PC-9 (cell line): ENCODE data around the gene LAMA3. TPM values are rescaled to one million over a fixed set of nuclear protein-coding genes. Genes with fewer than 3 reads are reported as not detected.

Experiments
- BruUV-seq: library from RNA; stranded (reverse); fragments of 400-500 nt; replicated peaks from 2 replicates; lab custom pipeline; 2021; lab: Mats Ljungman, UMichigan
- CTCF ChIA-PET: fragments of 300-600 bp; sonication (Branson Sonifier 250); formaldehyde crosslinking; loops from one replicate; lab custom pipeline; 2022; ENCODE audit warnings: antibody characterized with exemption; lab: Charles Lee
- POLR2A ChIA-PET: fragments of 300-600 bp; sonication (Branson Sonifier 250); formaldehyde crosslinking; loops from one replicate; lab custom pipeline; 2022; ENCODE audit warnings: antibody characterized with exemption; ENCODE audit not compliant: unreplicated experiment; lab: Charles Lee
- DNase-seq, 2 experiments: peaks; one replicate each; pipeline versions ENCODE4 v3.0.0 to v3.0.0-alpha.2; 2015 to 2022; ENCODE audit warnings: mixed read lengths in 1 of 2
- H2AFZ ChIP-seq: fragments of 200-600 bp; sonication (generic); 2 replicates; pipeline ENCODE4 v1.8.1; 2017; ENCODE audit warnings: antibody characterized with exemption
- H3F3A ChIP-seq: fragments of 200-600 bp; sonication (generic); 2 replicates; pipeline ENCODE4 v1.8.1; 2017; ENCODE audit warnings: antibody characterized with exemption, mild to moderate bottlenecking, low read depth; ENCODE audit not compliant: insufficient read depth
- H3K27ac ChIP-seq: fragments of 200-600 bp; sonication (generic); 2 replicates; pipeline ENCODE4 v1.6.1; 2016; ENCODE audit warnings: mixed run types
- H3K27me3 ChIP-seq: fragments of 200-600 bp; sonication (generic); 2 replicates; pipeline ENCODE4 v1.6.1; 2016; ENCODE audit warnings: low read depth, mixed run types; ENCODE audit not compliant: insufficient read depth
- H3K36me3 ChIP-seq: fragments of 200-600 bp; sonication (generic); 2 replicates; pipeline ENCODE4 v1.6.1; 2016; ENCODE audit warnings: low read depth, mixed run types
- H3K4me1 ChIP-seq: fragments of 200-600 bp; sonication (generic); replicated peaks from 2 replicates; pipeline ENCODE4 v1.6.1; 2016; ENCODE audit warnings: mixed run types; ENCODE audit not compliant: insufficient read depth
- H3K4me2 ChIP-seq: fragments of 200-600 bp; sonication (generic); 2 replicates; pipeline ENCODE4 v1.6.1; 2017; ENCODE audit warnings: mixed run types
- H3K4me3 ChIP-seq: fragments of 200-600 bp; sonication (generic); 2 replicates; pipeline ENCODE4 v1.6.1; 2016; ENCODE audit warnings: mixed run types
- H3K79me2 ChIP-seq: fragments of 200-600 bp; sonication (generic); 2 replicates; pipeline ENCODE4 v1.6.1; 2017; ENCODE audit warnings: low read depth, mixed run types
- H3K9me2 ChIP-seq: fragments of 200-600 bp; sonication (generic); 2 replicates; pipeline ENCODE4 v1.8.1; 2017; ENCODE audit warnings: mild to moderate bottlenecking; ENCODE audit not compliant: insufficient read depth
- H3K9me3 ChIP-seq: fragments of 200-600 bp; sonication (generic); 2 replicates; pipeline ENCODE4 v1.8.1; 2016; ENCODE audit warnings: low read depth; ENCODE audit not compliant: insufficient read depth
- H4K20me1 ChIP-seq: fragments of 200-600 bp; sonication (generic); 2 replicates; pipeline ENCODE4 v1.8.1; 2017; ENCODE audit not compliant: insufficient read depth
- EZH2 ChIP-seq: fragments of 200-600 bp; sonication (generic); IDR thresholded peaks from 2 replicates; pipeline ENCODE4 v1.8.0; 2017; ENCODE audit warnings: antibody characterized with exemption, low read depth
- intact Hi-C: fragments of 100-400 bp; cut with micrococcal nuclease; formaldehyde crosslinking; loops from one replicate; pipeline ENCODE4 v1.10.0; 2022; ENCODE audit not compliant: unreplicated experiment
- total RNA-seq: library from RNA; stranded (reverse); gene quantifications from 2 replicates; pipeline ENCODE4 v1.2.3, GENCODE V29; 2021
- TF ChIP-seq, protein P1 (sequence below): fragments of 200-600 bp; sonication (generic); conservative IDR thresholded peaks from 2 replicates; pipeline ENCODE4 v1.6.1; 2017; ENCODE audit warnings: mixed run types, antibody characterized with exemption, mild to moderate bottlenecking, moderate library complexity

LAMA3 gene
- total RNA-seq, 1 experiment from 2014 or later = 44.4 TPM

DNA sequence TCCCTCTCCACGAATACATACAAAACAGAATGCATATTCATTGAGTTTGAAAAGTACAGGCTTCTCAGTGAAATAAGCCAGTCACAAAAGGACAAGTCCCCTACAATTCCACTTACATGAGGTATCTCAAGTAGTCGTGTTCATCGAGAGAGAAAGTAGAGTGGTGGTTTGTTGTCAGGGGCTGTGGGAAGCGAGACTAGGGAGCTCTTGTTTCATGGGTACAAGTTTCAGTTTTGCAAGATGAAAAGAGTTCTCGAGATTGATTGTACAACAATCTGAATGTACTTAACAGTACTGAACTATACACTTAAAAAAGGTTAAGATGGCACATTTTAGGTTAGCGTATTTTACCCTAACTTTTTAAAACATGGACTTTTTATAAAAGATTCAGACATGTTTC, 253.9 kb downstream of the LAMA3 start:
- Histone ChIP-seq H4K20me1 (no peaks in the 10 kb centered on the region), H3K36me3 (no peaks in the 10 kb centered on the region), H3K27me3 (no peaks in the 10 kb centered on the region), H3F3A (no peaks in the 10 kb centered on the region), H3K9me3 (no peaks in the 10 kb centered on the region), H3K27ac (no peak overlapping the region), H3K79me2 (no peaks in the 10 kb centered on the region), H3K4me3 (no peak overlapping the region), H3K9me2 (no peaks in the 10 kb centered on the region), H2AFZ (no peak overlapping the region), H3K4me2 (no peak overlapping the region), H3K4me1 (no peaks in the 10 kb centered on the region)
- TF ChIP-seq, protein P1, sequence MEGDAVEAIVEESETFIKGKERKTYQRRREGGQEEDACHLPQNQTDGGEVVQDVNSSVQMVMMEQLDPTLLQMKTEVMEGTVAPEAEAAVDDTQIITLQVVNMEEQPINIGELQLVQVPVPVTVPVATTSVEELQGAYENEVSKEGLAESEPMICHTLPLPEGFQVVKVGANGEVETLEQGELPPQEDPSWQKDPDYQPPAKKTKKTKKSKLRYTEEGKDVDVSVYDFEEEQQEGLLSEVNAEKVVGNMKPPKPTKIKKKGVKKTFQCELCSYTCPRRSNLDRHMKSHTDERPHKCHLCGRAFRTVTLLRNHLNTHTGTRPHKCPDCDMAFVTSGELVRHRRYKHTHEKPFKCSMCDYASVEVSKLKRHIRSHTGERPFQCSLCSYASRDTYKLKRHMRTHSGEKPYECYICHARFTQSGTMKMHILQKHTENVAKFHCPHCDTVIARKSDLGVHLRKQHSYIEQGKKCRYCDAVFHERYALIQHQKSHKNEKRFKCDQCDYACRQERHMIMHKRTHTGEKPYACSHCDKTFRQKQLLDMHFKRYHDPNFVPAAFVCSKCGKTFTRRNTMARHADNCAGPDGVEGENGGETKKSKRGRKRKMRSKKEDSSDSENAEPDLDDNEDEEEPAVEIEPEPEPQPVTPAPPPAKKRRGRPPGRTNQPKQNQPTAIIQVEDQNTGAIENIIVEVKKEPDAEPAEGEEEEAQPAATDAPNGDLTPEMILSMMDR = no peak
- TF ChIP-seq EZH2 = no peak
- CTCF ChIA-PET = no interaction called here
- POLR2A ChIA-PET = no interaction called here
- no peak for DNase-seq
- intact Hi-C loops = no loop called here
- BruUV-seq = no TSS peak

DNA sequence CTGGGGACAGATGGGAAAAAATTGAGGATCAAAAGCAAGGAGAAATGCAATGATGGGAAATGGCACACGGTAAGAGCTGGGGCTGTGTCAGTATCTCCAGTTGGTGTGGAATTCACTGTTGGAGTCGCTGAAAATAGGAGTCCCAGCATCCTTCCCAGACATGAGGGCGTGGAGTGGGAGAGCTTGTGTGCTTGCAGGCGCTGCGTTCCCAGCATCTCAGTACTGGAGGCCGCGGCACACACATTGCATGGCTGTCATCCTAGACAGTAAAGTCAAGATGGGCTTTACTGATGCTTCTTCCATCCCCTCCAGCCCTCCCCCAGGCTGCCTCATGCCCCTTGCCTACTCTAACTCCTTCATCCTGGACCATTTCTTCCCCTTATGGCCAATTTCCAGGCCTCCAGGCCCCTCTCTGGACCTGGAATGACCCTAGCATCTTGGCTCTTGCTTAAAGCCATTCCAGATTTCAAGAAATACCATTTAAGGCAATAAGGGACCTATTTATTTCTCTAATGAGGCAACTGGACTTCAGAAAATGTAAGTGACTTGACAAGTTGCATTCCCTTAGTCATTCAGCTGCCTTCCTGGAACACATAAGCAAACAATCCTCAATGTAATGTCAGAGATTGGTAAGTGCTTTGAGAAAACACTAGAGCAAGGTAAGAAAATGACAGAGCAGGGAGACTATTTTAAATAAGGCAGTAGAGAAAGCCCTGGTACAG, 254.8 kb downstream of the LAMA3 start:
- DNase-seq = peak in 1 of 2 experiments; percentile 76
- no peaks in the 10 kb centered on the region for H3K36me3 ChIP-seq
- no peak for TF ChIP-seq EZH2
- TF ChIP-seq, protein P1 = no peak
- peak overlapping the region; percentile 50 for H3K27ac ChIP-seq
- no peaks in the 10 kb centered on the region for H3K79me2 ChIP-seq
- no peaks in the 10 kb centered on the region for H3K27me3 ChIP-seq
- intact Hi-C loops = no loop called here
- no peak overlapping the region for H2AFZ ChIP-seq
- no peaks in the 10 kb centered on the region for H3F3A ChIP-seq
- no peak overlapping the region for H3K4me2 ChIP-seq
- ChIA-PET POLR2A (no interaction called here), CTCF (no interaction called here)
- H3K9me2 ChIP-seq = no peaks in the 10 kb centered on the region
- no TSS peak for BruUV-seq
- H3K4me1 ChIP-seq = no peaks in the 10 kb centered on the region
- H3K9me3 ChIP-seq = no peaks in the 10 kb centered on the region
- H3K4me3 ChIP-seq = no peak overlapping the region
- no peaks in the 10 kb centered on the region for H4K20me1 ChIP-seq

DNA sequence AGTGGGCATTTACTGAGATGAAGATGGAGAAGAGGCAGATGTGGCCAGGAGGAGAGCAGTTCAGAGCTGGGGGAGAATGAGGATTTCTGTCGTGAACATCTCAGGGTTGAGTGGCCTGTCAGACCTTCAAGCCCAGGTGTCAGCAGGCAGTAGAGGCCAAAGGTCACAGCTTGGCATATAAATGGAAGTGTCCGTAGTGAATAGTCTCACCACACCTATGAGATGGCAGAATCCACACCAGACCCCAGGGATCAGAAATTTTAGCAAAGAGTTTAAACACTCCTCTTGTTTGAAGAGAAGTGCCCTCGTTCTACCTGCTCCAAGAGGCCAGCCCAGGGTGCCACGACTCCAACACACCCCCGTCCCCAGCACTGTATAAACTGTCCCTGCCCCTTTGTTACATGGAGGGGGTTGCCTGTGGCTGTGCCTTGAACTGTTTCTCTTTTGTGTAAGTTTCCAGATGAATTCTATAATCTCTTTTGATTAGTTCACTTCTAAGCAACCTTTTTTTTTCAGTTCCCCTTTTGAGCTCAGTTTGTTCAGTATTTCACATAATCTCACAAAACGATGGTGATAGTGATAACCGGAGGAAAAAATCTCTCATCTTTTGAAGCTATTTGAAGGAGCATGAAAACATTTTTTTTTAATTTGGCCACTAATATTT, 256.3 kb downstream of the LAMA3 start:
- H3K4me3 ChIP-seq = no peak overlapping the region
- no peak overlapping the region for H2AFZ ChIP-seq
- ChIA-PET POLR2A (interaction anchor here (0.7 kb wide), 1 partner anchor 78 kb away, joined by 3 read pairs; no protein-coding TSS in a partner anchor), CTCF (no interaction called here)
- H3K27ac ChIP-seq = no peak overlapping the region
- no peaks in the 10 kb centered on the region for H3K4me1 ChIP-seq
- TF ChIP-seq EZH2 = no peak
- TF ChIP-seq, protein P1 = no peak
- intact Hi-C loops = no loop called here
- H3K79me2 ChIP-seq = no peaks in the 10 kb centered on the region
- H3K4me2 ChIP-seq = no peak overlapping the region
- no peaks in the 10 kb centered on the region for H3K36me3 ChIP-seq
- no peaks in the 10 kb centered on the region for H3K9me3 ChIP-seq
- no peaks in the 10 kb centered on the region for H3K27me3 ChIP-seq
- no peaks in the 10 kb centered on the region for H3K9me2 ChIP-seq
- no peaks in the 10 kb centered on the region for H4K20me1 ChIP-seq
- BruUV-seq = no TSS peak
- no peak for DNase-seq
- no peaks in the 10 kb centered on the region for H3F3A ChIP-seq
